Cerebellar nuclear complex (tissue), 1 donor: ENCODE data around the gene TIMM8B.
"Not testable (repeated sequence)": the region's sequence is repeated elsewhere in the genome, so short reads cannot be mapped to it uniquely, and the experiment has no call there.

Experiments
- DNase-seq, 2 experiments: peaks; one replicate each; lab custom pipeline; 2025; lab: John Stamatoyannopoulos, UW

Gene TIMM8B

DNA sequence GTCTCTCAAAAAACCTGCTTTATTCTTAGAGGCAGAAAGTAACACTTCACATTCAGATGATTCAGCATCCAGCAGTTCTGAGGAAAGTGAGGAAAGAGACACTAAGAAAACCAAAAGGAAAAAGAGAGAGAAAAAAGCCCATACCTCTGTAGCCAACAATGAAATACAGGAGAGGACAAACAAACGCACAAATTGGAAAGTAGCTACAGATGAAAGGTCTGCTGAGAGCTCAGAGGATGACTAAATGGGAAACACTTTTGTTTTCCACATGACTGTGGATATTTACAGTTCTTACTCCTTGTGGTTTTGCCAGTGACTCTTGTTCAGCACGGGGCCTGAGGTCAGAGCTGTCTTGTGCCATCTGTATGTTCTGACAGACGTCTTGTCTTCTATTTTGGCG, 3.8 kb downstream of the TIMM8B start:
- DNase-seq, result no peak

DNA sequence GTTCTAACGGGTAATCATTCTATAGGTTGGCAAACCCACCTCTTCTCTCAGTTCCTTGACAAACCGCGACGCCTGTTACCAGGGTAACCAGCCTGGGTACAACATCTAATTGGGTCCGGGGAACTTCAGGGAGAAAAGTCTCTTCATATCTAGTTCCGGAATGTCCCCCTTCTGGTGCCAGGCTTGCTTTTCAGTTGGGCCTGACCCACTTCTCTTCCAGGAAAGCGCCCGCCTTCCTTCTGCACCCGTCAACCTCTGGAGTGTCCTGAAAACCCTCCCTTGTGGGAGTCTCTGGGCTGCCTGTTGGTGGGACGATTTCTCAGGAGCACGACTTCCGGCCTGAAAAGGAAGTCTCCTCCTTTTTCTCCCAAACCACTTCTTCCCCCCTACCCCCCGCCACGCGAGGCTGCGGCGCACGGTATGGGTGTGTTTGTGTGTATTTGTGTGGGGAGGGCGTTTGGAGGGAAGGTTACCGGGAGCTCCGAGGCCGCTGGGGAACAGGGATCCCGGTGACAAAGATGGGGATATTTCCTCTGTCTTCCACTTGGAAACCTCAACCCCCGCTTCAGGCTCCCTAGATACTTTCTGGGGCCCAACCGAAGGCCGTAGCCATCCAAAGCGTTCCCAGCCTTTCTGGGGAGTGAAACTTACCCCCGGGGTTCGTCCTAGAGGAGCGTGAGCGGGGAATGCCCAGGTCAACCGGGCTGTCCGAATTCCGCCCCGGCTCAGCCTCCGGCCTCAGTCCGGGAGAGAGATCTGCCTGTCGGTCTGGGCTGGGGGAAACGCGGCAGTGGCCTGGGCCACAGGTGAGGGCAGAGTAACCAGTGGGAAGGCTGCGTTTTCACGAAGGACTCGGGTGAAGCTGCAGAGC, 12.4 kb downstream of the TIMM8B start, which contains the start of the genes NKAPD1 and PIH1D2:
NKAPD1 (plus strand) TSS at position 359 of the 871 bp plus-strand sequence. CDS start 1,276 bp downstream, outside the sequence.
PIH1D2 (minus strand) TSS at position 77 of the 871 bp plus-strand sequence. CDS start 843 bp downstream, outside the sequence.
- peak; percentile 9 to 77 for DNase-seq

DNA sequence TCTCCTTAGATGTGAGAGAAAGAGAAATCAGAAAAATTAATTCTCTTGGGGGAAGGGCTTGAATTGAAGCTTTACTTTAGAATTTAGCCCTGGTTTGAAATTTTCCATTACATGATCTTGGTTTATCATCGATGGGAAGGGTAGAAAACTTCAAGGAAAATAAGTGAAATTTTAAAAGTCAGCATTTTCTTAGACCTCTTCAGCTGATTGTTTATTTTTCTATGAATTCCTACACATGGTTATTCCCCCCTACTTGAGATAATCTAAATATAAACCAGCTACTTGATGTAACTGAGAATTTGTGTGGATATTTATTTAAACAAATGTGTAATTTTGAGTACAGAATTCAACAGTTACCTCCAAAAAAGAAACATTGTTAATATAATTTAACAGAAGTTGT, 23.6 kb downstream of the TIMM8B start:
- no peak for DNase-seq

DNA sequence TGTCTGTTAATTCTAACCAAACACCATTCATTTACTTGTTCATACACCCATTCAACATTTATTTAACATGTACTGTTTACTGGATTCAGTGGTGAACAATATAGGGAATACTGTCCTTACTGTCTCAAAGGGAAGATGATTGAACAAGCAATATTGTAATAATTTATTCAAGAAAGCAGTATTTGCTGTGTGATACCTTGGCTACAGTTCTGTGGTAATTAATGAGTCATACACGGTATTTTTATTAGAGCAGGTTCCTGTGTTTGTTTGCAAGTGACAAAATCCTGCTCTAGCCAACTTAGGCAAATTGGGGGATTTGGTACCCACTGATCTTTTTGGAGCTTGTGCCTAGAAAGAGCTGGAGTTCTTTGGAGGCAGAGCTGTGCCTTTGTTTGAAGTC, 28.5 kb downstream of the TIMM8B start:
- DNase-seq, result no peak

DNA sequence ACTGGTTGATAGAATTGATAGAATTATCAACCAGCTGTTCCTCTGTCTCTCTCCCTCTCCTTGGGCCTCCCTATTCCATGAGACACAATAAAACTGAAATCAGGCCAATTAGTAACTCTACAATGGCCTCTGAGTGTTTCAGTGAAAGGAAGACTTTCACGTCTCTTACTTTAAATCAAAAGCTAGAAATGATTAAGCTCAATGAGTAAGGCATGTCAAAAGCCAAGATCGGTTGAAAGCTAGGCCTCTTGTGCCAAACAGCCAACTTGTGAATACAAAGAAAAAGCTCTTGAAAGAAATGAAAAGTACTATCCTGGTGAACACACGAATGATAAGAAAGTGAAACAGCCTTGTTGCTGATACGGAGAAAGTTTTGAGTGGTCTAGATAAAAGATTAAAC, 29.4 kb downstream of the TIMM8B start:
- DNase-seq, result no peak

DNA sequence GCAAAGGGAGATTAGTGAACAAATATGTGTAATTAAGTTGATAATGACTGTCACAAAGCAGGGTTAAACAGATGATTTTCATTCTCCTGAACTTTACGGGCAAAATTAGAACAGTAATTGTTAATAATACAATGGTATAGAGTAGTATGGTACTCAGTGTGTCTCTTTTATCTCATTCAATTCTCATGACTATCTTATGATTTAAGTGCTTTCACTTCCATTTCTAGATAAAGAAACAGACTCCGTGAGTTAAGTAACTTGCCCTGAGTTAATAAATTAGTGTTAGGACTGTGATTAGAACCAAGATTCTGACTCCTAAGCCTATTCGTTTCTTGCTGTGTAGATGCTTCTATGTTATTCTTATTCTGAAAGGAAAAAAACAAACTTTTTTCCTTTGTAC, 34.8 kb downstream of the TIMM8B start:
- DNase-seq, result no peak

DNA sequence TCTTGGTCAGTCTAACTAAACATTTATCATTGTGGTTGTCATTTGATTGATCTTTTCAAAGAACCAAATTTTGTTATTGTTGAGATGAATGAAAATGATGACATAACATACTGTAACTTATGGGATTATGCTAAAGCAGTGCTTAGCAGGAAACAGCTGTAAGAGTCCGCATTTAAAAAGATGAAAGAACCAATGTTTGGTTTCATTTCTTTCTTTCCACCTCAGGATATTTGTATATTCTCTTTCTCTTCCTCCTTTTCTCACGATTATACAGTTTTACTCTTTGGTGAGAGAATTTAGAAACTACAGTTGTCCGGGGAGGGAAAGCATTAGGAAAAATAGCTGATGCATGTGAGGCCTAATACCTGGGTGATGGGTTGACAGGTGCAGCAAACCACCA, 35.8 kb downstream of the TIMM8B start:
- DNase-seq, result no peak

DNA sequence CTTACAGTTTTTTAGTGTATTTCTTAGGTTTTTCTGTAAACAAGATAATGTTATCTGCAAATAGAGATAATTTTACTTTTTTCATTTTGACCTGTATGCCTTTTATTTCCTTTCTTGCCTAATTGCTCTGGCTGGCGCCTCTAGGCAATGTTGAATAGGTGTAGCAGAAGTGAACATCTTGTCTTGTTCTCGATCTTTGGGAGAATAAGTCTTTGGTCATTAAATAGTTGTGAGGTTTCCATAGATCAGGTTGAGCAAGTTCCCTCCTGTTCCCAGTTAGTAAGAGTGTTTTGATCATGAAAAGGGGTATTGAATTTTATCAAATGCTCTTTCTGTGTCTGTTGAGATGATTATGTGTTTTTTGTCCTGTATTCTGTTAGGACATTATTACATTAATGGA, 36.8 kb downstream of the TIMM8B start:
- DNase-seq, result no peak

DNA sequence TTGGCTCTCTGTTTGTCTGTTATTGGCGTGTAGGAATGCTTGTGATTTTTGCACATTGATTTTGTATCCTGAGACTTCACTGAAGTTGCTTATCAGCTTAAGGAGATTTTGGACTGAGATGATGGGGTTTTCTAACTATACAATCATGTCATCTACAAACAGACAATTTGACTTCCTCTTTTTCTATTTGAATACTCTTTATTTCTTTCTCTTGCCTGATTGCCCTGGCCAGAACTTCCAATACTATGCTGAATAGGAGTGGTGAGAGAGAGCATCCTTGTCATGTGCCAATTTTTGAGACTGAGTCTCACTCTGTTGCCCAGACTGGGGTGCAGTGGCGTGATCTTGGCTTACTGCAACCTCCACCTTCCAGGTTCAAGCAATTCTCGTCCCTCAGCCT, 38.3 kb downstream of the TIMM8B start:
- not testable (repeated sequence) for DNase-seq

DNA sequence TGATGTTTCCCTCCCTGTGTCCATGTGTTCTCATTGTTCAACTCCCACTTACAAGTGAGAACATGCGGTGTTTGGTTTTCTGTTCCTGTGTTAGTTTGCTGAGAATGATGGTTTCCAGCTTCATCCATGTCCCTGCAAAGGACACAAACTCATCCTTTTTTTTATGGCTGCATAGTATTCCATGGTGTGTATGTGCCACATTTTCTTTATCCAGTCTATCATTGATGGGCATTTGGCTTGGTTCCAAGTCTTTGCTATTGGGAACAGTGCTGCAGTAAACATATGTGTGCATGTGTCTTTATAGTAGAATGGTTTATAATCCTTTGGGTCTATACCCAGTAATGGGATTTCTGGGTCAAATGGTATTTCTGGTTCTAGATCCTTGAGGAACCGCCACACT, 39.9 kb downstream of the TIMM8B start:
- not testable (repeated sequence) for DNase-seq

DNA sequence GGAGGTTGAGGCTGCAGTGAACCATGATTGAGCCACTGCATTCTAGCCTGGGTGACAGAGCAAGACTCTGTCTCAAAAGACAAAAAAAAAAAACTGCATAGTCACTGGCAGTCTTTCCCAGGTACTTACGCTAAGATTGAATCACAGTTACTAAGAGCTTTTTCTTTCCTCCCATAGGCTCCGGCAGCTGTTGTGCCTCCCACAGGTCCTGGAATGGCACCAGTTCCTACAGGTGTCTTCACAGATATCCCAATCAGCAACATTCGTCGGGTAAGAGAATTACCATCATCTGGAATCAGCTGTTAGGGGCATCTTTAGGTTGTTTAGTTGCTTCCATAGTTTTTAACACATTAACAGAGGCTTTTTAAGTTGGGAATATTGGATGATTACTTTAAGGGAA, 41.6 kb downstream of the TIMM8B start:
- no peak for DNase-seq

DNA sequence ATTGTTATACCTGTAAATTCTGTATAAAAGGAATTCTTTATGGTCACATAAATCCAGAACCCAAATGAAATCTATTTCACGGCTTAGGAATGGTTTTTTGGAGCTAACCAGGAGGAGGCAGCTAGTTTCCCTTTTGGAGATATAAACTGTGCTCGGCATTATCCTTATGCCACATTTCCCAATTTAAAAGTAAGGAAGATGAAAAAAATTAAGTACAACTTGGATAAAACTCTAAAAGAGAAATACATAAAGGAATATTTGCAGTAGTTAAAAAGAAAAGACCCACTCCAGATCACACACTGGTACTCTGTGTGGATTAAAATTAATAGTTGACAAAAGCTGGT, 43.6 kb downstream of the TIMM8B start:
- no peak for DNase-seq

DNA sequence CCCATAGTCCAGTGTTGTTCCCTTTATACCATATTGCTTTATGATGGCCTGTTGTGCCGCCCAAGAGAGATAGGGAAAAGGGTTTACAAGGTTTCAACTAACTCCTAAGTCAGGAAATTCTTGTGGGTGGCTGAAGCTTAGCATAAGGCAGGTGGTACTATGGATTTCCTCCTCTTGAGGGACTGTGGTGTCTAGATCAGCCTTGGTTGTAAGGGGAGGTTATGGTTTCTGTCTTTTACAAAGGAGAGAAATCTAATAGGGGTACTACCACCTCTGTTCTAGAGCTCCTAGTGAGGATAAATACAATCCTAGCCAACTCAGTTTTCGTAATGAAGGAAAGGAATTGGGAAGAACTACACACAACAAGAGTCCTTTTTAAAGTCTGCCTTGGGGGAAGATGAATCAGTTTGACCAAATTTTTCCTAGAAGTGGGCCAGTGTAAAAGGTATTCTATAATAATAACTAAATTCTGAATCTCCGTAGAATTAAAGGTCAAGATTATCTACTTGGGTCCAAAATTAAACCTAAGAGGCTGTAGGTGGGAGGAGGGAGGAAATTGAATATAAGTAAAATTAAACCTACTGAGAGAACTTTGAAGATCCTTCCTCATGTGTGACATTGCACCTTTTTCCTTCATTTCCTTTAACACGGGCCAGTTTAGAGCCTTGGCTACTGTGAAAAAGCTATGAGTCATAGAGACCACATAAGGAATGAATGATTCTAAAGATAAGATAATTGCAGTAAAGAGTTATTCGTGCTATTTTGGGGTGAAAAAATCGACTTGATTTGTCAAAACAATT, 44.2 kb downstream of the TIMM8B start:
- DNase-seq, result no peak

DNA sequence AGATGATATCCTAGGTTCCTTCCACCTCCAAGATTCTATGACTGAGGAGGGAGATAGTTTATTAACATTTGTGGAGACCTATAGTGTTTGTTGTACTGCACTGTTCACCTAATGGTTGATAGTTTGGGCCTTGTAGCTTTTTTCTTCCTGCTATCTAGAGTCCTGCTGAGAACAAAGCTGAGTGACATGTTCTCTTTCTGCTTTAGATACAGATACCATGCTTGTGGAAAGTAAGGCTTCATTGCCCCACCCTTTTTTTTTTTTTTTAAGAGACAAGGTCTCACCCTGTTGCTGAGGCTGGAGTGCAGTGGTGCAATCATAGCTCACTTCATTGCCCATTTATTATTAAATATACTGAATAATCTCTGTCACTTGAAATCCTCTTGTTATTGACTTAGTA, 49.0 kb downstream of the TIMM8B start:
- DNase-seq, result no peak
